Muscle layer of colon (tissue), 2 donors: Measurements from ENCODE around the gene PROSER2.
"Not testable (repeated sequence)": the region's sequence is repeated elsewhere in the genome, so short reads cannot be mapped to it uniquely, and the experiment has no call there.

Experiments used
- H3K27ac ChIP-seq: one replicate; pipeline ENCODE4 v1.7.0; 2013; ENCODE audit warnings: low read depth, mild to moderate bottlenecking, low read length, moderate library complexity
- H3K27me3 ChIP-seq, 2 donors: one replicate each; pipeline ENCODE4 v1.7.0; 2013; ENCODE audit warnings: low read length in 2 of 2, mild to moderate bottlenecking in 2 of 2; ENCODE audit not compliant: insufficient read depth in 2 of 2, control insufficient read depth in 1 of 2
- H3K36me3 ChIP-seq: one replicate; pipeline ENCODE4 v1.7.0; 2013; ENCODE audit warnings: mild to moderate bottlenecking, low read length; ENCODE audit not compliant: insufficient read depth
- H3K4me1 ChIP-seq: one replicate; pipeline ENCODE4 v1.7.0; 2013; ENCODE audit warnings: mild to moderate bottlenecking, low read length; ENCODE audit not compliant: insufficient read depth
- H3K4me3 ChIP-seq, 2 donors: one replicate each; pipeline ENCODE4 v1.7.0; 2013; ENCODE audit warnings: low read length in 2 of 2, low read depth in 1 of 2, mild to moderate bottlenecking in 1 of 2, moderate library complexity in 1 of 2
- H3K9ac ChIP-seq: one replicate; pipeline ENCODE4 v1.7.0; 2013; ENCODE audit warnings: low read length
- H3K9me3 ChIP-seq: one replicate; pipeline ENCODE4 v1.7.0; 2013; ENCODE audit warnings: mild to moderate bottlenecking, low read length
- donor health status: abdominal sarcoma.
- donor health status: Adenocarcinoma of cecum.

Gene PROSER2

DNA sequence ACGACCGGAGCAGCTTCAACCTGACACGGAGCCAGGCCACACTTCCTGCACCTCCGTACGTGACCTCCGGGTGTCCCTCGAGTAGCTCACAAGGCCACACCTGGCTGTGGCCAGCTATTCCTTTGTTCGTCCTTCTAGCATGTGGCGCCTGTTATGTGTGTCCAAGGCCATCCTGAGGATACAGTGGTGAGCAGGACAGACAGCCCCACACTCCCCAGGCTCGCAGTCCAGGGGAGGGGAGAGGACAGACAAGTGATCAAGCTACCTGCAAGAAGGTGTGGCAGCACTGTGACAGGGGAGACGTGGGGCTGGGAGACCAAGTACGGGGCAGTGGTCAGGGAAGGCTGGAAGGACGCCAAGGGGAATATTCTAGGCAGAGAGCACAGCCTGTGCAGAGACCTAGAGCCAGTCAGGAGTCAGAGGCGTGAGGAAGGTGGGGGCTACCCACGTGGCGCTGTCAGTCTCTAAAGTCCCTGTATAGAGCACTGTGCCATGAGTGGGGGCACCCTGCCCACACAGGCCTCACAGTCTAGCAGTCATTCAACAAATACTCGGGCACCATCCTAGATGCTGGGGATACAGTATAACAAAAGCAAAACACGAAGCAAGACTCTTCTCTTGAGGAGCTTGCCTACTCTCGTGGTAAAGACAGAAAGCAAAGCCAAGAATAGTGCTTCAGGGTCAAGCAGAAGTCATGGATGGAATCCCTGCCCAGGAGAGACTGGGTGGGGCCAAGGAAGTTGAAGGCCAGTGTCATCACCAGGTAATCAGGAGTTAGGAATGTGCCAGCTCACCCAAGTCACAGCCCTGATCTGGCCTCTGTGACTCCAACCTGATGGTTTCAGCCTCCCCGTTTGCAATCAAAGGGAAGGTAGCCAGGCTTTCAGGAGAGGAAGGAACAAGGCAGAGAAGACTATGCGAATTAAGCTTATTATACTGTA, 58.6 kb downstream of the PROSER2 start:
- Histone ChIP-seq H3K9me3 (no peaks in the 10 kb centered on the region), H3K27me3 (no peaks in the 10 kb centered on the region), H3K27ac (no peak overlapping the region), H3K9ac (no peak overlapping the region), H3K4me3 (no peak overlapping the region), H3K4me1 (no peaks in the 10 kb centered on the region), H3K36me3 (no peaks in the 10 kb centered on the region)

GRCh38 chr10:11882646-11883375, 59.7 kb downstream of the PROSER2 start:
- Histone ChIP-seq H3K4me3 (no peak overlapping the region), H3K9me3 (no peaks in the 10 kb centered on the region), H3K27ac (no peak overlapping the region), H3K4me1 (no peaks in the 10 kb centered on the region), H3K9ac (no peak overlapping the region), H3K36me3 (no peaks in the 10 kb centered on the region), H3K27me3 (no peaks in the 10 kb centered on the region)

DNA sequence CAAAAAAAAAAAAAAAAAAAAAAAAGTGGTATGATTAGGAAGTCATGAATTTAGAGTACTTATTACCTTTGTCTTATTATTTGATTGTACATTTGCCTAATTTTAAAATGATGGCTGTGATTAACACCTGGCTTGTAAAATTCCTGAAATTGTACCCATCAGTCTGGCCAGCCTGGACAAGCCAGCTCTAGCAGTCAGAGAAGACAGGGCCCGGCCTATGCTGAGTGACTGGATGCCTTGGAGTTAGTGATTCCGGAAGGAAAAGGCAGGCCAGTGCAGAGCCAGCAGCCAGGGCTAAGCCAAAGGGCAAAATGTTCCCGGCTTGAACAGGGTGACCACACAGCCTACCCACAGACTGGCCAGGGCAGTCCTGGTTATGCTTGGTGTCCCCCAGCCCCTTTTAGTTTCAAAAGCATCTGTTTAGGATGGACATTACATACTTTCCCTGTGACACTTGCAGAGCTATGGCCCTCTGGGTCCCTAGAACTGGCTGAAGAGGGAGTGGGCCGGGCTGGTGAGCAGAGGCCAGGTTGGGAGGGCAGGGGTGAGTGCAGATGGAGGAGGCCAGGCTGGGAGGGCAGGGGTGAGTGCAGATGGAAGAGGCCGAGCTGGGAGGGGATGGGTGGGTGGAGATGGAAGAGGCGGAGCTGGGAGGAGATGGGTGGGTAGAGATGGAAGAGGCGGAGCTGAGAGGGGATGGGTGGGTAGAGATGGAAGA, 61.7 kb downstream of the PROSER2 start:
- H3K36me3 ChIP-seq: no peaks in the 10 kb centered on the region

DNA sequence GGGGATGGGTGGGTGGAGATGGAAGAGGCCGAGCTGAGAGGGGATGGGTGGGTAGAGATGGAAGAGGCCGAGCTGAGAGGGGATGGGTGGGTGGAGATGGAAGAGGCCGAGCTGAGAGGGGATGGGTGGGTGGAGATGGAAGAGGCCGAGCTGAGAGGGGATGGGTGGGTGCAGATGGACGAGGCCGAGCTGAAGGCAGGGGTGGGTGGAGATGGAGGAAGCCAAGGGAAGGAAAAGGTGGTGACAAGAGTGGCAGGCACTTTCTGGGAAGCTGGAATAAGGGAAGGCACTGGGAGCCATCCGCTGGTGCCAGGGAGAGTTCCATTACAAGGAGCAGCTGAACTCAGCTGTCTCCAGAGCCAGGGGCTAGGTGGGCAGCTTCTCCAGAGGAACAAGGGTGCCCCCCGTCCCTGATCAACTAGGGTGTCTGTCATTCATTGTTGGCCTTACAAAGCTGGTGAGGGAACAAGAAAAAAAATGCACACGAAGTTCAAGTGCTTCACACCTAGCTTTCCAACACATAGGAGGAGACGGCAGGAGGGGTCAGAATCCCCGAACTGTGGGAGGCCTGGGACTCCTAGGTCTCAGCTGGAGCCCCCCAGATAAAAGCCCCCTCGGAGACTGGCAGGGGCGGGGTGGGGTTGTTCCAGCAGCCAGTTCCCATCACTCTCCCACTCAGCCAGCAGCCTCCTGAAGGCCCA, 62.4 kb downstream of the PROSER2 start:
- H3K9ac ChIP-seq: no peak overlapping the region
- no peaks in the 10 kb centered on the region for H3K27me3 ChIP-seq
- H3K36me3 ChIP-seq: no peaks in the 10 kb centered on the region
- no peaks in the 10 kb centered on the region for H3K4me1 ChIP-seq
- no peak overlapping the region for H3K4me3 ChIP-seq
- H3K9me3 ChIP-seq: no peaks in the 10 kb centered on the region
- no peak overlapping the region for H3K27ac ChIP-seq

More for the DNA sequence above, 61.7 kb downstream of the PROSER2 start:
- no peaks in the 10 kb centered on the region for H3K4me1 ChIP-seq
- H3K9me3 ChIP-seq: no peaks in the 10 kb centered on the region
- no peaks in the 10 kb centered on the region for H3K27me3 ChIP-seq
- no peak overlapping the region for H3K4me3 ChIP-seq
- H3K27ac ChIP-seq: no peak overlapping the region
- no peak overlapping the region for H3K9ac ChIP-seq

- Histone ChIP-seq H3K36me3 (no peaks in the 10 kb centered on the region), H3K27ac (no peak overlapping the region), H3K9me3 (no peaks in the 10 kb centered on the region), H3K9ac (no peak overlapping the region), H3K27me3 (no peaks in the 10 kb centered on the region), H3K4me1 (no peaks in the 10 kb centered on the region), H3K4me3 (no peak overlapping the region)
These were observed 63.0 kb downstream of the PROSER2 start for GRCh38 chr10:11886138-11886474.

DNA sequence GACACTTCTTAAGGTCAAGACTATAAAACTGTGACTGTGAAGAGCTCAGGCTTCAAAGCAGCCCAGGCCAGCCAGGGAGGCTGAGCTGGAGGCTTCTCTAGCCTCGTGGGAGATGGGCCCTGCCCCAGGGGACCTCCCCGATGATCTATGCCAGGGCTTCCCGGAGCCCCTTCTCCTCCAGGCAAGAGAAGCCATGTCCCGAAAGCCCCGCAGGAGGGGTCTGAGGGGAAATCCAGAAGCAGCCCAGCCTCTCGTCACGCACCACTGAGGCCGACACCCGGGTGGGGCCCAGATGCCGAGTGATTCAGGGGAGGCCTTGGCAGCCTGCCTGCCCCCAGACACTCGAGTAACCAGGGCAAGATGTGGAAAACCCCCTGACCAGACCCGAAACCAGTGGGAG, 63.7 kb downstream of the PROSER2 start:
- H3K4me3 ChIP-seq: no peak overlapping the region
- no peaks in the 10 kb centered on the region for H3K9me3 ChIP-seq
- no peak overlapping the region for H3K9ac ChIP-seq
- H3K27ac ChIP-seq: no peak overlapping the region
- H3K4me1 ChIP-seq: no peaks in the 10 kb centered on the region
- no peaks in the 10 kb centered on the region for H3K36me3 ChIP-seq
- H3K27me3 ChIP-seq: no peaks in the 10 kb centered on the region

DNA sequence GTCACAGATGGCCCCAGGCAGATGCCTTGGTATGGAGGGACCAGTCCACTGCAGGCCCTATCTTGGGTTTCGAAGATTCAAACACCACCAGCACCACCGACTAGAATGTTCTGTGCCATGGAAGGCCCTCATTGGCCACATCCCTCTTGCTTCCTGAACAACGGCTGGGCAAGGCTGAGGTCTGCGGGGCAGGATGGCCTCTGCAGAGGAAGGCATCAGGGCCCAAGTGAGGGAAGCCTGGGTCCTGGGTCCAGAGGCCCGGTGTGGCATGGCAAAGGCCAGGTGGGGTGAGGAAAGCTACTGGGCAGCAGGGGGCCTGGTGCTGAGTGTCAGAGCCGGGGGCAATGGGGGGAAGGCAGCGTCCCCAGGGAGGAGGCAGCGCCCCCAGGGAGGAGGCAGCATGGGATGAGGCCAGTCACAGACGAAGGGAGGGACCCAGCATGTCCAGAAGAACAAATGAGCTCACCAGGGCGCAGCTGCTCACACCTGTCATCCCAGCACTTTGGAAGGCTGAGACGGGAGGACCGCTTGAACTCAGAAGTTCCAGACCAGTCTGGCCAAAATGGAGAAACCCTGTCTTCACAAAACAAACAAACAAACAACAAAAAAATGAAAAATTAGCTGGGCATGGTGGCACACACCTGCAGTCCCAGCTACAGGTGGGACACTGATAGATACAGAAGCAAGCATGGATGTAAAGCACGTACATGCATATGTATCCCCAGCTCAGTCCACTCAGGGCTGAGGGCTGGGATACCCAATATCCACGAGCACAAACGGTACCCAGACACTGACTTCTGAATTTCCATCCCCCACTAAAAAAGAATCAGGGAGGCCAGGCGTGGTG, 64.4 kb downstream of the PROSER2 start:
- no peaks in the 10 kb centered on the region for H3K36me3 ChIP-seq
- H3K9ac ChIP-seq: no peak overlapping the region

GRCh38 chr10:11889263-11889662, 66.1 kb downstream of the PROSER2 start:
- not testable (repeated sequence) for H3K9ac ChIP-seq, H3K4me1 ChIP-seq, H3K27me3 ChIP-seq, H3K9me3 ChIP-seq, H3K27ac ChIP-seq, H3K4me3 ChIP-seq, H3K36me3 ChIP-seq

More for the DNA sequence above, 64.4 kb downstream of the PROSER2 start:
- no peaks in the 10 kb centered on the region for H3K4me1 ChIP-seq
- no peak overlapping the region for H3K27ac ChIP-seq
- H3K4me3 ChIP-seq: no peak overlapping the region
- no peaks in the 10 kb centered on the region for H3K27me3 ChIP-seq
- H3K9me3 ChIP-seq: no peaks in the 10 kb centered on the region

DNA sequence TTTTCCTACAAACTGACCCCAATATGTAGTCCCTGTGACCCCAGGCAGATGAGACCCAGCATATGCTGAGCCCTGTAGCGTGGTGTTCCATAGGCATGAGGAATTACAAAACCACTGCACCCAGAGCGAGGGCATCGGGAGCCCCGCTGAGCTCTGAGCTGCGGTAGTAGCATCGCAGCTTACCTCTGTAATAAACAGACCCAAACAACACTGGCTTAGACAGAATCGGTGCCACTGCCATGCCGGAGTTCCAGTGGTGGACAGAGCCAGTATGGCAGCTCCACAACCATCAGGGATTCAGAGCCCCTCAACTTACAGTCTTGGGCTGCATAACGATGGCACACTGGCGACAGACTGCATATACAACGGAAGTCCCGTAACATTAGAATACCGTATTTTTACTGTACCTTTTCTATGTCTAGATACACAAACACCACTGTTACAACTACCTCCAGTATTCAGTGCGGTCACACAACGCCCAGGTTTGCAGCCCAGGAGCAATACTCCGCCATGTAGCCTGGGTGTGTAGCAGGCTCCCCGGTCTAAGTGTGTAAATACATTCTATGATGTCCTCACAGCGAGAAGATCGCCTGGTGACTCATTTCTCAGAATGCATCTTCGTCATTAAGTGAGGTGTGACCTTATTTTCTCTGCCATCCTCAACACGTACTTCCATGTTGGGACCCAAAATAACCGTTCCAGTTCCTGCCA, 68.8 kb downstream of the PROSER2 start:
- Histone ChIP-seq H3K4me3 (no peak overlapping the region), H3K9me3 (no peaks in the 10 kb centered on the region), H3K36me3 (no peaks in the 10 kb centered on the region), H3K27ac (no peak overlapping the region), H3K27me3 (no peaks in the 10 kb centered on the region), H3K9ac (no peak overlapping the region), H3K4me1 (no peaks in the 10 kb centered on the region)

DNA sequence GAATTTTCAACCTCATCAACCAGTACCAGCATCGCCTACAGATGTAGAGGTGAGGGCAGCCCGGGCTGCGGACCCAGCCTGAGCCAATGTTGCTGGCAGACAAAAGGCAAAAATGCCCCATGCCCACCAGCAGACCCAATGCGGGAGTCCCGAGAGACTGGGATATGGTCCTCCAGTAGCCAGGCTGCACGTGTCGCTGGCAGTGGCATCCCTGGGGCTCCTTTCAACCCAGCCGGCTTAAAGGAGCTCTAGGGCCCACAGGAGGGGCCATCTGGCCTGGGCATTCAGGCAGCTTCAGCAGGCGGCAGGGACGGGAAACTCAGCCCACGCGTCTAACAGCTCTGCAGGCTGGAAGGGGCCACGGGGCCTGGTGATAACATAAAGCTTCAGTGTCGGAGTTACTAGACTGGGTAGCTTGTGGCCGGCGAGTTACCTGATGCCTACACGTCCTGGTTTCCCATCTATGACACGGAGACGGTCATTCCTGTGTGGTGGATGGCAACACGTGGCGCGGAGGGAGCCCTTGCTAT, 70.7 kb downstream of the PROSER2 start:
- Histone ChIP-seq H3K4me1 (no peaks in the 10 kb centered on the region), H3K27me3 (no peaks in the 10 kb centered on the region), H3K27ac (no peak overlapping the region), H3K9me3 (no peaks in the 10 kb centered on the region), H3K4me3 (no peak overlapping the region), H3K36me3 (no peaks in the 10 kb centered on the region), H3K9ac (no peak overlapping the region)
